Stimulated activated naive B cell treated with anti-CD40 and anti-IgM and Interleukin-4, amounts not matched to agents 10 μg/mL and 1 μg/mL and 100 μg/mL, for 72 hours (primary cell): ENCODE measurements around the gene CFDP1.

Experiments
- ATAC-seq, 2 donors: fragments of 150-1000 bp; cut with Tn5 transposase; replicated peaks; 2 replicates each; pipeline ENCODE4 v1.10.0; 2021; ENCODE audit warnings: moderate library complexity in 1 of 2
- DNase-seq: peaks from one replicate; pipeline ENCODE4 v3.0.0; 2021
- H3K27ac Mint-ChIP-seq: one replicate; pipeline ENCODE4 v1.8.0; 2022; ENCODE audit warnings: mild to moderate bottlenecking, mixed read lengths
- H3K27me3 Mint-ChIP-seq, 2 donors: one replicate each; pipeline ENCODE4 v1.8.0; 2022; ENCODE audit warnings: mixed read lengths in 2 of 2
- H3K36me3 Mint-ChIP-seq, 2 donors: one replicate each; pipeline ENCODE4 v1.8.0; 2022; ENCODE audit warnings: mixed read lengths in 2 of 2, mild to moderate bottlenecking in 1 of 2
- H3K4me1 Mint-ChIP-seq, 2 donors: one replicate each; pipeline ENCODE4 v1.8.0; 2022; ENCODE audit warnings: mixed read lengths in 2 of 2, mild to moderate bottlenecking in 1 of 2
- H3K4me3 Mint-ChIP-seq, 2 donors: one replicate each; pipeline ENCODE4 v1.8.0; 2022; ENCODE audit warnings: mild to moderate bottlenecking in 2 of 2, mixed read lengths in 2 of 2, moderate library complexity in 1 of 2
- H3K9me3 Mint-ChIP-seq, 2 donors: one replicate each; pipeline ENCODE4 v1.8.0; 2022; ENCODE audit warnings: mixed read lengths in 2 of 2, mild to moderate bottlenecking in 1 of 2

CFDP1 gene

GRCh38 chr16:75257886-75258806 is 175.2 kb downstream of the CFDP1 start:
- Mint-ChIP-seq H3K27me3 (peaks cover 71 to 91% of the 10 kb centered on the region in 2 donors), H3K36me3 (no peaks in the 10 kb centered on the region), H3K27ac (no peak overlapping the region), H3K4me3 (no peak overlapping the region), H3K4me1 (no peaks in the 10 kb centered on the region), H3K9me3 (no peaks in the 10 kb centered on the region)
- ATAC-seq = peak in 1 of 2 donors; percentile 37
- DNase-seq = no peak

GRCh38 chr16:75256696-75257343 is 176.5 kb downstream of the CFDP1 start:
- Mint-ChIP-seq H3K27me3 (peaks cover 71 to 91% of the 10 kb centered on the region in 2 donors), H3K4me3 (no peak overlapping the region), H3K9me3 (no peaks in the 10 kb centered on the region), H3K27ac (no peak overlapping the region), H3K4me1 (peaks cover 6 to 7% of the 10 kb centered on the region in 2 donors), H3K36me3 (no peaks in the 10 kb centered on the region)
- DNase-seq (no peak), ATAC-seq (no peak)

DNA sequence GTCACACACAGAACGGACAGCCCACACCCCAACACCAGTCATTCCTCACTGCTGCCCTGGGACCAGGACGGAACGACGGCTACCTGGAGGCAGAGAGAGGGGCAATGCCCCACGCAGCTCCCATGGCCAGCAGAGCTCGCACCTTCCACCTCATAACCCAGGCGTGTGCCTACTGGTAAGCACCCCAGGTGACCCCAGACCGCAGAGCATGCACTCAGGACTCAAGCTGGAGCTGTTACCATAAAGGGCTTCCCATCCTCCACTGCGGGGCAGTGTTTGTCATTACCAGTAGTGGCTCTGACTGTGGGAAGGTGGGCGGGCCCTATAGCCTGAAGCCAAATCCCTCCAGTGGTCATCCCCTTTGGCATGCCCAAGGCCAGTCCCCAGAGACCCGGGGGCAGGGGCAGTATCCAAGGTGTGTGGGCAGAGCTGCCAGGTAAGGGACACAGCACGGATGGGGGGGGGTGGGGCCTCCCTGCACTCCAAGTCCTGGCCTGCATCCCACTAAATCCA is 177.2 kb downstream of the CFDP1 start:
- no peak for ATAC-seq
- H3K4me3 Mint-ChIP-seq = no peak overlapping the region
- H3K27me3 Mint-ChIP-seq = peaks cover 70 to 88% of the 10 kb centered on the region in 2 donors

GRCh38 chr16:75254359-75254837 is 178.9 kb downstream of the CFDP1 start:
- no peak for DNase-seq
- no peaks in the 10 kb centered on the region for H3K9me3 Mint-ChIP-seq
- H3K36me3 Mint-ChIP-seq = no peaks in the 10 kb centered on the region
- no peak for ATAC-seq
- H3K27me3 Mint-ChIP-seq = peaks cover 83 to 94% of the 10 kb centered on the region in 2 donors
- H3K4me3 Mint-ChIP-seq = no peak overlapping the region
- H3K27ac Mint-ChIP-seq = no peak overlapping the region
- peaks cover 16 to 20% of the 10 kb centered on the region in 2 donors for H3K4me1 Mint-ChIP-seq

More for the DNA sequence above, 177.2 kb downstream of the CFDP1 start:
- Mint-ChIP-seq H3K4me1 (peaks cover 8 to 10% of the 10 kb centered on the region in 2 donors), H3K27ac (no peak overlapping the region), H3K36me3 (no peaks in the 10 kb centered on the region), H3K9me3 (no peaks in the 10 kb centered on the region)
- DNase-seq = no peak

DNA sequence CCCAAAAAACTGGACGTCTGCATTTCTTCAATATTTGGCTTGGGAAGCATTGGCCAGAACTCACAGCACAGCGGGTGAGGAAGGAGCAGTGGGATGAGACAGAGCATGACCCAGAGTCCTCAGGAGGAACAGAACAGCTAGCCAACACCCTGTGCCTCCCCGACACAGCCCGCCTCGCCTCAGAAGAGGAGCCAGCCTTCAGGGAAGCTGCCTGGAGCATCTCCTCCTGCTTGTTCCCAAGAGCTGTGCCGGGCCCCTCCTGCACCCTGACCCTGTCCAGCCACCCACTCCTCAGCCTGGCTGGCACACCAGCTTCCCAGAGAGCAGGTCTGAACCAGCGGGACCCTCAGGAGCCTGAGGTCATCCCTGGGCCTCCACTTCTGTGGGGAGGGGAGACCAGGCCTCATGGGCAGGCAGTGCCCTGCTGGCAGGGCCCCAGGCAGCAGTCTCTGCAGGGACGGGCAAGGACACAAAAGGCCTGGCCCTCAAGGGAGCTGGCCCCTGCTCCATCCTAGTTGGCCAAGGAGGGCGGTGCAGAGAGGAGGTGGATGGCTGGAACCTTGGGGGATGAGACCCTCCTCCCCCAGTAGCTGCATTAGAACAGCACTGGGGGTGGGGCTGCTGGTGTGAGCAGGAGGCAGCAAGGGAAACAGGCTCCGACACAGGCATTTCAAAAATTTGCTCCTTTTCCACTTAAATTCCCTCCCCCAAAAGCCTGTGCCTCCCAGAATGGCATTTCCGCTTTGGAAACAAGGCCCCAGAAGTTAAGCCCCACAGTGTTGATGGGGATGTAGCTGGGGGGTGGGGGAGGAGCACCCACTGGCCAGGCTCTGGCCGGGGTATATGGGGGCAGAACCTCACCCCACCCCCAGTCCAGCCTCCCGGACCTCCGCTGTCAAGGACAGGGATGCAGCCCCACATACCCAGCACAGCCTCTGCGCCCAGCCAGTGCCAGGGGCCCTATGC is 180.1 kb downstream of the CFDP1 start:
- no peak for DNase-seq
- Mint-ChIP-seq H3K27me3 (peaks cover 81 to 94% of the 10 kb centered on the region in 2 donors), H3K9me3 (no peaks in the 10 kb centered on the region), H3K4me3 (no peak overlapping the region), H3K4me1 (peaks cover 20% of the 10 kb centered on the region in 2 donors), H3K36me3 (no peaks in the 10 kb centered on the region), H3K27ac (no peak overlapping the region)
- ATAC-seq = no peak

DNA sequence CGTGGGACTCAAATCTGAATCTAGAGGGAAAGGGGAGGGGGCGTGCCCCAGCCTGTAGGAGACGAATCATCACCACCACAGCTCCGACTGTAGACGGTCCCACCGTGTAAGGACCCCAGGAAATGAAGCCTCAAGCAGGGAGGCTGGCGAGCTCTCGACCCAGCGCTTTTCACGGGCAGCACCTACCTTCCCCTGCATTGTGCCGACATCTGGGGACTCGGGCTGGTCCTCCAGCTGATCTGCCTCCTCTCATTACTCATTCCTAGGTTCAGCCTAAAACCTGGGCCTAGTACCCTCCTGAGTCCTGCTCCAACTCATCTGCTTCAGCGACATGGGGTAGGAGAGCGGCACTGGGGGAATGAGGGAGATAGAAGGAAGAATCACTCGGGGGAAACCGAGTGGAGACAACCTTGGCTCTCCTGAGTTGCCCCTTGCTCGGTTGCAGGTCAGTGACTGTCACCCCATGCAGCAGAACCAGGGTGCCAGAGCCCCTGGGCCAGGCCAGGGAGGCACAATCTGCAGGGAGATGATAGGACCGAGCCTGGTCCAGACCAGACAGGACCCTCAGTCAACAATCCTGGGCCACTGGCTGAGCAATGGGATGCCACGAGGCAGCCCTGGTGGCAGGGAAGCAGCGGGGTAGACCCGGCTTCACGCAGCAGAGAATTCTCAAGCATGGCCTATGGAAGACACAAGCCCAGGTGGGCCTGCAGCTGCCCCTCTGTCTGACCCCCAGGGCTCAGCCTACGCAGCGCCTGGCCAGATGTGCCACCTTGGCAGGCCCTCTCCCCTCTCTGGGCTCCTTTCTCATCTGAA is 181.0 kb downstream of the CFDP1 start:
- H3K27ac Mint-ChIP-seq = no peak overlapping the region
- no peaks in the 10 kb centered on the region for H3K36me3 Mint-ChIP-seq
- H3K4me1 Mint-ChIP-seq = peaks cover 20 to 24% of the 10 kb centered on the region in 2 donors
- H3K27me3 Mint-ChIP-seq = peaks cover 81 to 94% of the 10 kb centered on the region in 2 donors
- H3K4me3 Mint-ChIP-seq = peak overlapping the region; percentile 75 to 77
- DNase-seq (no peak), ATAC-seq (no peak)
- H3K9me3 Mint-ChIP-seq = no peaks in the 10 kb centered on the region

DNA sequence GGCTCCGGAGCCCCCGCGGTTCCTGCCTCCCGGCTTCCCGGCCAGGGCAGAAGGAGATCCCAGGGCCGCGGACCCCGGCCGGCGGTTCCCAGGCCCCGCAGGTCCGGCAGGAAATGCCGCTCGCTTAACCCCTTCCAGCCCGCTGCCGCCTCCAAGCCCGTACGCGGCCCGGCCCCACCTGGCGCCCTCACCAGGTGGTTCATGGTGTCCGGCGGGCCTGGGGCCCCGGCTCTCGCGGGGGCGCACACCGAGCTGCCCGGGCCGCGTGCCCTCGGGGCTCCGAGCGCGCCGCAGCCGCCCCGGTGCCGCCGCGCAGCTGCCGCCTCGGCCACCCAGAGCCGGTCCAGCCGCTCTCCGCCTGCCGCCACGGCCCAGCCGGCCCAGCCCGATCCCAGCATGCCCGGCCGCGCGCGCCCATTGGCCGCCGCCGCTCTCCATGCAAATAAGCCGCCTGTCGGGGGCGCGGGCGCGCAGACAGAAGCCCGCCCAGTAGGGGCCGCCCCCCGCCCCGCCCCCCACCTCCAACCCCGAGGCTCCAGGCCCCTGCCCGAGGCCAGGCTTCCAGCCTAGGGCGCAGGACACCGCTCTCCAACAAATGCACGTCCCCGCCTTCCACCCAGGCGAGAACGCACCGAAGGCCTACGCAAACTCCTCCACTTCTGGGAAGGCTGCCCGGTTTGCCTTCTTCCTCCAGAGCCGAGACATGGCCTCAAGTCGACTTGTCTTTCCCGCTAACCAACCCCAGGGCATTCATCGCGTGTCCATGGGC is 181.8 kb downstream of the CFDP1 start, which contains the start of gene BCAR1:
TSS of gene BCAR1 (minus strand) at position 345 of the 769 bp plus-strand sequence. CDS start at position 203, 142 bp downstream.
- Mint-ChIP-seq H3K4me3 (peak within 1 kb of the TSS; percentile 75 to 77), H3K27ac (no peak within 1 kb of the TSS), H3K27me3 (peaks cover 83 to 94% of the 10 kb centered on the region in 2 donors), H3K36me3 (no peaks in the 10 kb centered on the region), H3K4me1 (peaks cover 20 to 24% of the 10 kb centered on the region in 2 donors), H3K9me3 (no peaks in the 10 kb centered on the region)
- DNase-seq (no peak), ATAC-seq (peak; percentile 31 to 33)

GRCh38 chr16:75250809-75251279 is 182.5 kb downstream of the CFDP1 start:
- Mint-ChIP-seq H3K9me3 (no peaks in the 10 kb centered on the region), H3K27ac (no peak overlapping the region), H3K4me1 (peaks cover 20 to 24% of the 10 kb centered on the region in 2 donors), H3K27me3 (peaks cover 85 to 95% of the 10 kb centered on the region in 2 donors), H3K36me3 (no peaks in the 10 kb centered on the region), H3K4me3 (peak overlapping the region; percentile 41 to 61)
- DNase-seq = no peak
- ATAC-seq = peak; percentile 19 to 22

- Mint-ChIP-seq H3K4me1 (peaks cover 20 to 25% of the 10 kb centered on the region in 2 donors), H3K9me3 (no peaks in the 10 kb centered on the region), H3K27me3 (peaks cover 87 to 93% of the 10 kb centered on the region in 2 donors), H3K36me3 (no peaks in the 10 kb centered on the region), H3K27ac (no peak overlapping the region), H3K4me3 (peak overlapping the region; percentile 41 to 61)
- DNase-seq (no peak), ATAC-seq (peak in 1 of 2 donors; percentile 1)
Observed at GRCh38 chr16:75250089-75250808, 183.1 kb downstream of the CFDP1 start.

DNA sequence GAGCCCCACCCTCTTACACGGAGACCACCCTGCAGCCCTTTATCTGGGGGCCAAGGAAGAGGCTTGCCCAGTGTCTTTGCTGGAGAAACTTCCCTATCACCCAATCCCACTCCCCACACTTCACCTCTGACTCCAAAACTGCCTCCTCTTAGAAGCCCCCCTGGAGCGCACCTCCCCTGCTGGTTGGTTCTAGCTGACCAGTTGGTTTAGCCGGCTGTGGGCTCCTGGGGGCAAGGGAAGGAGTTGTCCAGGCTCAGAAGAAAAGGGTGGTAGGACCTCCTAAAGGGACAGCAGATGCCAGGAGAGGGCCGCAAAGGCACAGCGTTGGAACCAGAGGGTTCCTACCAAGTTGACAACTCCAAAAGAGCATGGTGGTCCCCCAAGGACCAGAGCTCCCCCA is 183.9 kb downstream of the CFDP1 start:
- H3K27me3 Mint-ChIP-seq = peaks cover 84 to 92% of the 10 kb centered on the region in 2 donors
- no peaks in the 10 kb centered on the region for H3K36me3 Mint-ChIP-seq
- H3K27ac Mint-ChIP-seq = no peak overlapping the region
- ATAC-seq = no peak
- no peak overlapping the region for H3K4me3 Mint-ChIP-seq
- no peak for DNase-seq
- peaks cover 29 to 30% of the 10 kb centered on the region in 2 donors for H3K4me1 Mint-ChIP-seq
- H3K9me3 Mint-ChIP-seq = no peaks in the 10 kb centered on the region

GRCh38 chr16:75248536-75249380 is 184.5 kb downstream of the CFDP1 start:
- Mint-ChIP-seq H3K4me1 (peaks cover 34 to 35% of the 10 kb centered on the region in 2 donors), H3K27me3 (peaks cover 85 to 92% of the 10 kb centered on the region in 2 donors), H3K9me3 (no peaks in the 10 kb centered on the region)

More at GRCh38 chr16:75248536-75249380, 184.5 kb downstream of the CFDP1 start:
- H3K36me3 Mint-ChIP-seq = no peaks in the 10 kb centered on the region
- ATAC-seq = no peak
- H3K4me3 Mint-ChIP-seq = no peak overlapping the region
- no peak for DNase-seq
- no peak overlapping the region for H3K27ac Mint-ChIP-seq
